ENCODE data around the gene UBA1.

DNA sequence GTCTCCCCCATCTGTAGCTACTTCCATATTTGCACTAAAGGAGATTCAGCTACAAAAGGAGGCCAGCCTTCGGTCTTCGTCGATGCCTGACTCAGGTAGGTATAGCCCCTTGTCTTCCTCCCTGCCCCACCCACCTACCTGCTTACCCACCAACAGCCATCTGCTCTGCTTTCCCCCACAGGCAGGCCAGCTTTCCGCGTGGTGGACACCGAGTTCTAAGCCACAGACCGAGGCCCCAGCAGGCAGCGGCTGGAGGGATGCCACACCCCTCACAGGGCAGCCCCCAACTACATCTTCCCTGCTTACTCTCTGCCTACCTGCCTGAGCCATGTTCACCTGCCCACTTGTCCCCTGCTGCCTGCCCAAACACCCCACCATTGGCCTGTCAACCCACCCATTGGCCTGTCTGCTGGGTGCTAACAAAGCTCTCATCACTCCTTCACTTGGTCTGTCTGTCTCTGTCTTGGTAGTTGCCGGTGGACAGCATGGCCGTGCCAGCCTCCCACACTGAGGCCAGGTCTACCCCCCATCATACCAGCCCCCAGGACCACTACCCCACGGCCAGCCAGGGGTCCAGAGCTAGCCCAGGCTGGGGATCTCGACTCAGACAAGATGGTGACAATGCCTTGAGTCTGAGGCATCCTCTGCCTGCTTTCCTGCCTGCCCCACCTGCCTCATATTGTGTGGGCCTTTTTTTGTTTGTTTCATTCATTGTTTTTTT lies 35.1 kb downstream of the UBA1 start:
- TF ChIP-seq CTCF (IDR thresholded peaks at IDR 0.05): no peak
- no peak for TF ChIP-seq POLR2AphosphoS5 (IDR thresholded peaks at IDR 0.05; ENCODE audit: insufficient read depth in 1 of 2, low read depth in 1 of 2)
- no peak for TF ChIP-seq POLR2A (IDR thresholded peaks at IDR 0.05)

Measured in vagina (tissue), 2 donors.